GM18951 (cell line): Measurements from ENCODE around the gene NAPA.

Experiments
- POLR2A ChIP-seq: IDR thresholded peaks from 4 replicates; pipeline ENCODE4 v1.6.1; 2011; ENCODE audit warnings: mild to moderate bottlenecking; ENCODE audit not compliant: insufficient read length, insufficient read depth; ENCODE audit errors: extremely low read depth
- in situ Hi-C: fragments of 300-500 bp; cut with MboI; formaldehyde crosslinking; loops from one replicate; pipeline ENCODE4 v1.12.0; 2022; ENCODE audit warnings: low sequenced_read_pairs, mixed read lengths, inconsistent platforms; ENCODE audit not compliant: unreplicated experiment

Gene NAPA

DNA sequence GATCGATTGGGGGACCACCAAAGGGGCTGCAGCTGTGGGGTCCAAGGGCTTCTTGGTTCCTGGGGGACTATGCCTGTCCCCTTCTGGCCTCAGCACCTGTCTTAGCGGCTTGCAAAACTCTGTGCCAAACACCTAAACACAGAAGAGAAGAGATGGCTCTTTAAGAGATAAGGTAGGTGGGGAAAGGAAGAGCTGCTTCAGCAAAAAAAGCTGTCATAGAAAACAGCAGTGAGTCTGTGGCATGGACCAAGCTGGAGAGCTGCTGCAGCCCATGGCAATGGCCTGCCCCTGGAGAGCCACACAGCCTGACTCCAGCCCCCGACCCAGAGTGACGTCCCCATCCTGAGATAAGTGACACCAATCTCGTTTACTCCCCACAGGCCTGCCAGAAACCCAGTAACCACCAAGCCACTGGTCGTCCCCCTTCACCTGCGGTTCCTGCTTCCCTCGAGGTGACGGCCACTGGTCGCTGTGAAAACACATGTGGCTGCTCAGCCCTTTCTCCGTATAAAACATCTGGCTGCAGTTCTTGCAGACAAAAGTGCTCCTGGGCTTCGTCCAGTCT lies 25.0 kb upstream of the NAPA start:
- in situ Hi-C loops: no loop called here
- TF ChIP-seq POLR2A: no peak

DNA sequence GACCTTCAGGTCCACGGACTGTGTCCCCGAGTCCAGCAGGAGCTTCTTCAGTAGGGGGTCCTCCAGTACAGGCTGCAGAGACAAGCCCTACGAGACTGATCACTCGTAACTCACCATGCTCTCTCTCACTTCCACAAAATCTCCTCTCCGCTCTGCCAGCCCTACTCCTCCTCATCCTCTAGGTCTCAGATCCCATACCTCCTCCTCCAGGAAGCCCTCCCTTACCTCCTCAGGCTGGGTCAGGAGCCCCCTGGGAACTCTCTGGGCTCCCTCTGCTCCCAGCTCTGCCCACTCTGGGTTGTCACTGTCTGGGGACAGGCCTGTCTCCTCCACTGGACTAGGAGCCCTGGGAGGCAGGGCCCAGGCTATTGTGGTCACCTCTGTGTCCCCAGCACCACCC lies 23.9 kb upstream of the NAPA start:
- in situ Hi-C loops: no loop called here
- no peak for TF ChIP-seq POLR2A

DNA sequence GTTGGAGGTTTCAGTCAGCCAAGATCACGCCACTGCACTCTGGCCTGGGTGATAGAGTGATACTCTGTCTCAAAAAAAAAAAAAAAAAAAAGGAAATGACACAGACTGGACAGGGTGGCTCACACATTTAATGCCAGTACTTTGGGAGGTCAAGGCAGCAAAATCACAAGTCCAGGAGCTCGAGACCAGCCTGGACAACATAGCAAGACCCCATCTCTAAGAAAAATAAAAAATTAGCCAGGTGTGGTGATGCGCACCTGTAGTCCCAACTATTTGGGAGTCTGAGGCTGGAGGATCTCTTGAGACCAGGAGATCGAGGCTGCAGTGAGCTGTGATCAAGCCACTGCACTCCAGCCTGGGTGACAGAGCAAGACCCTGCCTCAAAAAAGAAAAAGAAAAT lies 22.6 kb upstream of the NAPA start:
- in situ Hi-C loops: no loop called here
- no peak for TF ChIP-seq POLR2A

DNA sequence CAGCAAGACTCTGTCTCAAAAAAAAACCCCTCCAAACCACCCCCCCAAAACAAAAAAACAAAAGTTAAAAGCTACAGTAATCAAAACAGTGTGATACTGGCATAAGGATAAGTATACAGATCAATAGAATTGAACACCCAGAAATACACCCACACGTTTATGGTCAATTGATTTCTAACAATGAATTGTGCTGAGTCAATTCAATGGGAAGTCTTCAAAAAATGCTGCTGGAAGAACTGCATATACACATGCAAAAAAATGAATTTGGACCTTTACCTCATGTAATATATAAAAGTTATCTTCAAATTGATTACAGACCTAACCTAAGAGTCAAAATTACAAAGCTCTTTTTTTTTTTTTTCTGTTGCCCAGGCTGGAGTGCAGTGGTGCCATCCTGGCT lies 19.8 kb upstream of the NAPA start:
- in situ Hi-C loops: no loop called here

DNA sequence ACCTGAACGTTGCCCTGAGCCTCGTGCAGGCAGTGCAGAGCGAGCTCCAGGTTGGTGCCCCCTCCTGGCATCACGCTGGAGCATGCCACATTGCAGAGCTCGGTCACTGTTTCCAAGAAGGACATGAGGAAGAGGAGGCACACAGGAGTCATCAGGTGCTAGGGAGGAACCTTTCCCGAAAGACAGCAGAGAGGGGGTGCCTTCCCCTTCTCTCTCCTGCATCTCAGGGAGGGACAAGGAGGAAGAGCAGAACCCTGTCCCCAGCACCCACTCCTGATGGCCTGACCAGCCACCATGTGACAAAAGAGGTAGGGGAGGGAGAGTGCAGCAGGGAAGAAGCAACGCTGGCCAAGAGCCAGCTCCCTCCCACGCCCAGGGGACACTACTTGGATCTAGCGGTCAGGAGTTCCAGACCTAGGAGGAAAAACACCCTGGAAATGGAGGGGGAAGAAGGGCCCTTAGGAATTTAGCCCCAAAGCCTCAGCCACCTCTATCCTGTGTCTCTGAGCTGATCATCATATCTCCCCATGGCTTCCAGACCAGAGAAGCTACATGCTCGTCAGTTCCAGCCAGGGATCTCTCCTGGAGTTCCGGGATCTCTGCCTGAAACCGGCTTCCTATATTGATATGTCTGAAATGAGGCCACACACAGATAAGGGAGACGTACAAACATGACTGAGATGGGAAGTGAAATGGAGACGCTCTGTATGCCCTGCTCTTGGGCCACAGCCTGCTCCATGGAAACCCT lies 17.0 kb upstream of the NAPA start:
- no peak for TF ChIP-seq POLR2A
- in situ Hi-C loops: no loop called here

More for the DNA sequence above, 19.8 kb upstream of the NAPA start:
- TF ChIP-seq POLR2A: no peak

DNA sequence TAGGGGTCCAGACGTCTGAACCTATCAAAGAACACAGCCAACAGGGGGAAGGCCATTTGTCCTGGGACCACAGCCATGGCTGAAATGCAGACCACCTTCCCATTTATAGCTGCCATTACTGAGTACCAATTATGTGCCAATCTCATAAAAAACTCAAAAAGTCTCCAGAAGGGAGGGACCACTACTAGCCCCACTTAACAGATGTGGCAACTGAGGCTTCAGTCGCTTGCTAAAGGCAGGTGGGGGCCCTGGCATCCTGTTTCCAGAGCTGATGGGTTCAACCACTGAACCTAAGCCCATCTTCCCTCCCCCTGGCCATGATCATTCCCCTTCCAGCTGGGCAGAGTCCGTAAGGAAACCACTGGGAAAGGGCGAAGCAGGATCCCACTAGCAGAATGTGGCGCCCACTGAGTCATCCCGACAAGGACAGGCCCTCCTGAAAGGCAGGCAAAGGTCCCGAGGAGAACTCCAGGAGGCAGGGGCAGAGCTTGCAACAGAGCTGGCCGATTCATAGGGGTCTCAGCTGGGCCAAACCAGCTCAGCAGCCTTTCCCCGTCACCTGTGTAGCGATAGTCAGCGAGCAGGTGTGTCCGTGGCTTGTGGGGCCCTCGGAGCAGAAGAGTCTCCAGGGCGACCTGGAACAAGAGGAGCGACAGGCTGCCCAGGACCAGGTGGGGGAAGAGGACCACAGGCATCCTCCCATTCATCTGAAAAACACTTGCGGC lies 14.3 kb upstream of the NAPA start:
- in situ Hi-C loops: no loop called here
- no peak for TF ChIP-seq POLR2A

DNA sequence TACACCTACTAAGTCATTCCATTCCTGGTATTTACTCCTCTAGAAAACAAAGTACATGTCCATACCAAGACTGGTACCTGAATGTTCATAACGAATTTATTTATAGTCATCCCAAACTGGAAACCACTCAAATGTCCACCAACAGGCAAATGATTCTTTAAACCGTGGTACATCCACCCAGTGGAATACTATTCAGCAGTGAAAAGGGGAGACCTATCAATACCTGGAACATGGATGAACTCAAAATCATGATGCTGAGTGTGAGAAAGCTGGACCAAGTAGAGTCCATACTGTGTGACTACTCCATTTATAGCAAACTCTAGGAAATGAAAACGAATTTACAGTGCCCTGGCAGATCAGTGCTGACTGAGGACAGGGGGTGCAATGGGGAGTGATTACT lies 11.9 kb upstream of the NAPA start:
- in situ Hi-C loops: no loop called here
- TF ChIP-seq POLR2A: no peak

DNA sequence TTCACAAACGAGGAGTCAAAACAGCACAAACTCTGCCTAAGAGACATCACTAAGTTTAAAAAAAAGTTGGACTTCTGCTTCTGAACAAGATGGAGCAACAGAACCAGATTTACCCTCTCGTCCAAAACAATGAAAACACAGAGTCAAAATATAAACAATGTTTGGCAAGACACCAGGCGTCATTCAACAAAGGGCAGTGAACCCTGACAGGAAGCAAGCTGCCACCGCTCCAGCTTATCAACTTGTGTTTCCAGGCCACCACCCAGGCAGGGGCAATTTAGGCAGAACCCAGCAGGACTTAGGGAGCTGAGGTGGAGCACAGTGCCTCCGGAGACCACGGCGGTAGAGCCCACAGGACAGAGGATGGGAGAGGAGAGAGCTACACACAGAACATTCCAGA lies 8.6 kb upstream of the NAPA start:
- TF ChIP-seq POLR2A: no peak
- in situ Hi-C loops: no loop called here

DNA sequence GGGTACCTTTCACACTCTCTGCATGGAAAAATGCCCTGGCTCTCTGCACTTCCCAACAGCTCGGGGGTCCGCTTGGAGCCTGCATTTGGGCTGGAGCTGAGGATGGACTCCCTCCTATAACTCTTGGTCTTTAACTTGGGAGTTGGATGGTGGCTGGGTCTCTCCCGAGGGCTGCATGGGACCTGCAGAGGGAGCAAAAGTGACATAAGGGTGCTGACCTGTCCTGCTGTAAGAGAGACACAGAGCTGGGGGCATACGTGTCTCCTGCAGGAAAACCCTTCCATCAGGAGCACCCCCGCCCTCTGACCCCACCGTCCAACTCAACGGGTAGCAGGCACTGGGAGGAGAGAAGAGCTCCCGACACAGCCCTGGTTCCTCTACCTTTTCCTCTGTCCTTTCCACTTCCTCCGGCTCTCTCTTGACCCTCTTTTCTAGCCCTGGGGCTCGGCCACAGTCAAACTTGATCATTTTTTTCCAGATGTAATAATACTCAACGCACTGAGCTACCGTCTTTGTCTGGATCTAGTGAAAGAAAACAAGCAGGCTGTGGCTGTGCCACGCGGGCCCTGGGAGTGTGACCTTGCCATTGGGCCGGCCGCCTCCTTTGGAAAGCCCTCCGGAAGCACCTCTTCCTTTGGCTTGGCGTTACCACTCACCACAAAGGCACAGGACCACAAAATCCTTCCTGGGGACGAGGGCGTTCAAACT lies 6.8 kb upstream of the NAPA start:
- TF ChIP-seq POLR2A: no peak
- in situ Hi-C loops: no loop called here

DNA sequence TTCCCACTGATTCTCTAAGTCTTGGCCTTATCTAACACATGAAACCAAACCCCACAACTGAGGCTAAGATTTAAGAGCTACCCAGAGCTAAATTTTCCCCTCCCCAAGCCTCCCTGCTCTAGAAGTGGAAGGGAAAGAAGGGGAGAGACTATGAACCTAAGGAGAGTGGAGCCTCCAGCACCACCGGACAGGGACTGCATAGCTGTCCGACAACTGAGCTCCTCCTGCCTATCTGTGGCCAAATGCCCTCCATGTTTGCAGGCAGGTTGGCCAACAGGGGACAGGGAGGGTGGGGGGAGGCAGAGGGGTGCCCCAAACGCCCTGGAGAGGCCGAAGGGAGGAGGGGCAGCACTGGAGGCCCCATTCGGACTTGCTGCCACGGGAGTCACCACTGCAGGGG lies 6.0 kb upstream of the NAPA start:
- in situ Hi-C loops: no loop called here
- TF ChIP-seq POLR2A: no peak

DNA sequence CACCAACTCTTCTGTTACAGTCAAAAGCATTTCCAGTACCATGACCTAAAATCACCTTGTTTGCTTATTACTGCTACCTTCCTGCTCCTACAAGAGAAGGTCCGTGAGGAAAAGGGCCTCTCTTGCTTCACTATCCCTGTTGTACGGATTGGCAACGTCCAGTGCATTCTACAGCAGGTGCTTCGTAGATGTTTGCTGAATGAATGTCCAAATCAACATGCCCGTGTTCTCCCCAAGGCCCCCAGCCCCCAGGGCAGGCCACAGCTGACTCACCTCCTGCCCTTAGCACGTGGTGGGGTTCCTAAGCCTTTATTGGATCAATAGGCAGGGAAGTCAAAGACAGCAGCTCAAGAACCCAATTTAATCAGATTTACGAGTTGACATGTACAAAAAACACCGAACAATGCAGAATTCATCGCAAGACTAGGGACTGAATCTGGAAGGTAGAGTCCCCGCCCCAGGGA lies 5.5 kb upstream of the NAPA start:
- in situ Hi-C loops: no loop called here
- TF ChIP-seq POLR2A: no peak

DNA sequence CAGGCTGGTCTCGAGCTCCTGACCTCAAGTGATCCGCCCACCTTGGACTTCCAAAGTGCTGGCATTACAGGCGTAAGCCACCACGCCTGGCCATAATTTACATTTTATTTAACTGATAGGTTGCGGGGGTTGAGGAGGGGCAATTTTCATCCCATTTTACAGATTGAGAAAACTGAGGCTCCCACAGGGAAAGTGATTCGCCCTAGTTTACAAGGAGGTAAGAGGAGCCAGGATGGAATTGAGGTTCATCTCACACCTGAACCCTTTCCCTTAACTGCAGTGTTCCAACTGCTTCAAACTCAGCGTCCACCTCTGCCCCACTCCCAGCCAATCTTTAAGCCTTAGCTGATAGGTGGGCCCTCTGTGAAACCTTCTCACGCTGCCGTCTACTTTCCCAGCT lies 4.0 kb upstream of the NAPA start:
- in situ Hi-C loops: no loop called here
- TF ChIP-seq POLR2A: no peak

DNA sequence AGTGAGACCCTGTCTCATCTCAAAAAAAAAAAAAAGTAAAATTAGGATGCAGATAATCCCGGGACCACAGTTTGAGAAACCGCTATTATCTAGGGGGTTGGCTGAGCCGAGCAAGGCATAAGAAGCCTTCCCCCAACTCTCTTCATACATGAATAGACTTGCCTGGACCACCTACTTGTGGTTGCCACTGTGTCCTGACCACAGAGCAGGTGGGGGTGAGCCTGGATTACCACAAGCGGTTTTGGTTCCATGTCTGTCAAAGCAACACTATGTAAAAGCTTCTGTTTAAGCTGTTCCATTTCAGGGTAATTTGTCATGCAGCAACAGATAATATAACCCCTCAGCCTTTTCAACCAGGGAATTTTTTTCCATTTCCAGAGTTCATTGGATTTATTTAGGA lies 3.3 kb upstream of the NAPA start:
- no peak for TF ChIP-seq POLR2A
- in situ Hi-C loops: no loop called here

DNA sequence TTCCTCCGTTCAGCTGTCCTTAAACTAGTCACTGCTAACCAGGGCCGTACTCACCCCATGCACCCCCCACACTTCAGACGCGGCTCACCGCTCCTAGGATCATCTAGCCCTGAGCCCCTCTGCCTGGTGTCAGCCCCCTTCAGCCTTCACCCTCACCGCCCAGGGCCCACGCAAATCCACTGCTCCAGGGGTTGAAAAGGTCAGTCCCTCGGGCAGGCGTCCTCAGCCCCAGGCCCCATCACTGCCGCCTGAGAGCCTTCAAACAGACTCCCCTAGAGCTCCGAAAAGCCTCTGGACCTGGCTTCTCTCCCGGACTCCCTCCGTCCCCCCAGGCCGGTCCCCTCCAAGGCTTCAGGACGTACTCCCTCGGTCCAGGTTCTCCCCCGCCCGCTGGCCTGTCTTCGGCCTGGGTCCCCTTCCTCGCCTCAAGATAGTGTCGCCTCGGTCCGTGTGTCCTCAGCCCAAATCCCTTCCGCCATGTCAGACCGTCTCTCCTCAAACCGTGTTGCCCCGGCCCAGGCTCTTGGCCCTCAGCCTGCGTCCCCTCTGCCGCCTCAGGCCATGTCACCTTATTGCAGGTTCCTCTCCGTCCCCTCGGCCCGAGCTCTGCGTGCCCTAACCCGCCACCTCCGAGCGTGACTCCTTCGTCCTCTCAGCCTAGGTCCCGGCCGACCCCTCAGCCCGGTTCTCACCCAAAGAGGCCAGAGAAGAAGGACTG lies 553 bp downstream of the NAPA start:
- no peak for TF ChIP-seq POLR2A
- in situ Hi-C loops: no loop called here
